ENCODE results near the gene GNAI2.
"Not testable (repeated sequence)": the region's sequence is repeated elsewhere in the genome, so short reads cannot be mapped to it uniquely, and the experiment has no call there.

Gene GNAI2

GRCh38 chr3:50205413-50206276 is 30.4 kb upstream of the GNAI2 start:
- DNase-seq, result no peak

- no peak for DNase-seq
Observed at GRCh38 chr3:50207359-50208042, 28.5 kb upstream of the GNAI2 start.

GRCh38 chr3:50208677-50209344 is 27.2 kb upstream of the GNAI2 start:
- DNase-seq, result no peak

- no peak for DNase-seq
Observed at GRCh38 chr3:50210176-50210509, 25.9 kb upstream of the GNAI2 start.

GRCh38 chr3:50210510-50211367 is 25.3 kb upstream of the GNAI2 start:
- no peak for DNase-seq

GRCh38 chr3:50211368-50211717 is 24.7 kb upstream of the GNAI2 start:
- not testable (repeated sequence) for DNase-seq

GRCh38 chr3:50211930-50212329 is 24.1 kb upstream of the GNAI2 start:
- peak; percentile 55 for DNase-seq

- DNase-seq, result no peak
Observed at GRCh38 chr3:50212502-50212901, 23.5 kb upstream of the GNAI2 start.

- DNase-seq, result no peak
Observed at GRCh38 chr3:50212971-50213370, 23.0 kb upstream of the GNAI2 start.

- no peak for DNase-seq
Observed at GRCh38 chr3:50213373-50213772, 22.6 kb upstream of the GNAI2 start.

GRCh38 chr3:50214824-50215223 is 21.2 kb upstream of the GNAI2 start:
- no peak for DNase-seq

- no peak for DNase-seq
Observed at GRCh38 chr3:50215529-50215928, 20.5 kb upstream of the GNAI2 start.

- DNase-seq, result no peak
Observed at GRCh38 chr3:50217681-50218080, 18.3 kb upstream of the GNAI2 start.

- no peak for DNase-seq
Observed at GRCh38 chr3:50218448-50218847, 17.6 kb upstream of the GNAI2 start.

- no peak for DNase-seq
Observed at GRCh38 chr3:50219285-50219684, 16.7 kb upstream of the GNAI2 start.

- DNase-seq, result no peak
Observed at GRCh38 chr3:50220109-50220508, 15.9 kb upstream of the GNAI2 start.

GRCh38 chr3:50221051-50221410 is 15.0 kb upstream of the GNAI2 start:
- no peak for DNase-seq

GRCh38 chr3:50221411-50222168 is 14.4 kb upstream of the GNAI2 start:
- DNase-seq, result no peak

- DNase-seq, result no peak
Observed at GRCh38 chr3:50222169-50222528, 13.9 kb upstream of the GNAI2 start.

GRCh38 chr3:50224639-50225038 is 11.4 kb upstream of the GNAI2 start:
- DNase-seq, result no peak

GRCh38 chr3:50226888-50227389 is 9.1 kb upstream of the GNAI2 start:
- peak; percentile 39 for DNase-seq

All from fibroblast of skin of right biceps (primary cell).